Testis (tissue), 3 donors: ENCODE measurements around the gene LARGE2. TPM values are rescaled to one million over a fixed set of nuclear protein-coding genes. Genes with fewer than 3 reads are reported as not detected.

Source experiments
- DNase-seq: peaks from one replicate; pipeline ENCODE4 v3.0.0-alpha.2; 2019
- H3K27ac ChIP-seq, 2 donors: fragments of 200-600 bp; sonication (generic); one replicate each; pipeline ENCODE4 v1.5.1; 2019
- H3K27me3 ChIP-seq: fragments of 200-600 bp; sonication (generic); one replicate; pipeline ENCODE4 v1.5.1; 2019
- H3K36me3 ChIP-seq: fragments of 200-600 bp; sonication (generic); one replicate; pipeline ENCODE4 v1.5.1; 2017; ENCODE audit warnings: low read depth; ENCODE audit errors: missing control alignments
- H3K4me1 ChIP-seq: fragments of 200-600 bp; sonication (generic); one replicate; pipeline ENCODE4 v1.5.1; 2019
- H3K4me3 ChIP-seq, 2 donors: fragments of 200-600 bp; sonication (generic); one replicate each; pipeline ENCODE4 v1.5.1; 2017 to 2019
- H3K9me3 ChIP-seq: fragments of 200-600 bp; sonication (generic); one replicate; pipeline ENCODE4 v1.5.1; 2017
- CTCF ChIP-seq, 3 experiments: fragments of 450-650 bp in 2 of 3; fragments of 200-600 bp in 1 of 3; sonication (generic) in 1 of 3; IDR thresholded peaks; one replicate each; pipeline ENCODE4 v1.5.1; 2016 to 2019; ENCODE audit warnings: antibody characterized with exemption in 3 of 3, mild to moderate bottlenecking in 2 of 3, moderate library complexity in 1 of 3
- POLR2A ChIP-seq: fragments of 450-650 bp; IDR thresholded peaks from one replicate; pipeline ENCODE4 v1.6.1; 2017; ENCODE audit warnings: antibody characterized with exemption, mild to moderate bottlenecking, moderate library complexity
- WGBS, 2 donors: methylation state at CpG; one replicate each; pipeline ENCODE4 v1.1.5; 2018; 5-methylcytosine and 5-hydroxymethylcytosine counted together
- intact Hi-C: fragments of 100-400 bp; cut with DNase I; formaldehyde crosslinking; loops from one replicate; pipeline ENCODE4 v1.15.1; 2023; ENCODE audit warnings: low total_unique reads
- polyA plus RNA-seq: library from polyadenylated mRNA; stranded (reverse); fragments of 350-450 nt; fragmentation: Illumina TruSeq; extraction: RNeasy Lipid Tissue Mini Kit (QIAGEN cat#74804); gene quantifications from one replicate; pipeline ENCODE4 v1.2.3, GENCODE V29; 2014; ENCODE audit warnings: low read depth, low replicate concordance; ENCODE audit not compliant: insufficient read depth
- total RNA-seq, 2 donors: library from RNA; depleted of rRNA; stranded (reverse); fragments of >200 nt; gene quantifications; one replicate each; pipeline ENCODE4 v1.2.3, GENCODE V29; 2016

The LARGE2 gene
- total and polyA plus RNA-seq, 3 donors from 2014 or later = 2.1 to 4.7 (median 3.4) TPM

- TF ChIP-seq POLR2A (no peak), CTCF (IDR thresholded peaks at IDR 0.05) (no peak)
- Histone ChIP-seq H3K4me3 (no peak overlapping the region), H3K36me3 (no peaks in the 10 kb centered on the region), H3K27me3 (no peaks in the 10 kb centered on the region), H3K27ac (no peak overlapping the region), H3K4me1 (no peaks in the 10 kb centered on the region), H3K9me3 (no peaks in the 10 kb centered on the region)
- no peak for DNase-seq
- intact Hi-C loops = no loop called here
- 77 to 83% methylated on average over 12 of the region's 12 CpGs for WGBS, 2 donors
These were observed 12.3 kb downstream of the LARGE2 start for GRCh38 chr11:45934580-45935318.

- no peaks in the 10 kb centered on the region for H3K27me3 ChIP-seq
- DNase-seq = no peak
- no peaks in the 10 kb centered on the region for H3K4me1 ChIP-seq
- no peaks in the 10 kb centered on the region for H3K9me3 ChIP-seq
- WGBS, 2 donors = 87 to 89% methylated on average over 8 of the region's 8 CpGs
- H3K4me3 ChIP-seq = no peak overlapping the region
- no peak overlapping the region for H3K27ac ChIP-seq
- TF ChIP-seq CTCF (IDR thresholded peaks at IDR 0.05) (no peak), POLR2A (no peak)
- no peaks in the 10 kb centered on the region for H3K36me3 ChIP-seq
- intact Hi-C loops = no loop called here
These were observed 13.1 kb downstream of the LARGE2 start for GRCh38 chr11:45935349-45936064.

GRCh38 chr11:45936511-45937054 is 14.1 kb downstream of the LARGE2 start:
- WGBS, 2 donors = 79 to 91% methylated on average over 4 of the region's 4 CpGs
- H3K27me3 ChIP-seq = no peaks in the 10 kb centered on the region
- no peaks in the 10 kb centered on the region for H3K9me3 ChIP-seq
- no peaks in the 10 kb centered on the region for H3K36me3 ChIP-seq
- no peak for DNase-seq
- H3K4me1 ChIP-seq = no peaks in the 10 kb centered on the region
- intact Hi-C loops = no loop called here
- TF ChIP-seq CTCF (IDR thresholded peaks at IDR 0.05) = no peak
- TF ChIP-seq POLR2A = no peak
- H3K27ac ChIP-seq = no peak overlapping the region
- no peak overlapping the region for H3K4me3 ChIP-seq

- H3K9me3 ChIP-seq = no peaks in the 10 kb centered on the region
- no peak overlapping the region for H3K27ac ChIP-seq
- DNase-seq = no peak
- 90% methylated on average over 10 of the region's 10 CpGs for WGBS, 2 donors
- no peaks in the 10 kb centered on the region for H3K27me3 ChIP-seq
- no peak for TF ChIP-seq POLR2A
- no peak for TF ChIP-seq CTCF (IDR thresholded peaks at IDR 0.05)
- no peak overlapping the region for H3K4me3 ChIP-seq
- intact Hi-C loops = no loop called here
- H3K36me3 ChIP-seq = no peaks in the 10 kb centered on the region
- H3K4me1 ChIP-seq = no peaks in the 10 kb centered on the region
These were observed 15.5 kb downstream of the LARGE2 start for GRCh38 chr11:45937916-45938315.
